A549 (cell line): ENCODE results near the gene GPS2. TPM values are rescaled to one million over a fixed set of nuclear protein-coding genes. Genes with fewer than 3 reads are reported as not detected.

Experiments used
- ATAC-seq, 2 experiments: fragments of 200-7000 bp in 1 of 2; fragments of >200 bp in 1 of 2; cut with Nextera tagmentation in 1 of 2; cut with Tn5 transposase in 1 of 2; 3 replicates each; pipeline versions ENCODE4 v1.8.0 to v1.9.1; 2018 to 2020; ENCODE audit warnings: mild to moderate bottlenecking in 1 of 2, moderate library complexity in 1 of 2
- CTCF ChIA-PET: fragments of 300-600 bp; sonication (Branson Sonifier 250); formaldehyde crosslinking; extraction: SDS; loops from one replicate; lab custom pipeline; 2021; ENCODE audit warnings: antibody characterized with exemption, inconsistent platforms; lab: Yijun Ruan, JAX
- POLR2A ChIA-PET: fragments of 350-600 bp; formaldehyde crosslinking; extraction: SDS; loops from one replicate; lab custom pipeline; 2021; ENCODE audit warnings: antibody characterized with exemption, inconsistent platforms; lab: Yijun Ruan, JAX
- DNase-seq, 2 experiments: peaks; one replicate each; pipeline versions ENCODE4 v3.0.0 to v3.0.0-alpha.2; 2011 to 2016; ENCODE audit warnings: low read depth in 1 of 2, low spot score in 1 of 2
- FAIRE-seq: peaks from 2 replicates; lab custom pipeline; 2011; peaks lifted over from hg19 to GRCh38; lab: Jason Lieb, UNC
- H3K27ac ChIP-seq, 2 experiments: fragments of >200 bp; sonication (Bioruptor Twin); formaldehyde crosslinking; 3 replicates each; pipeline ENCODE4 v1.5.1; 2016 to 2017
- H3K4me1 ChIP-seq: fragments of >200 bp; sonication (Bioruptor Twin); formaldehyde crosslinking; 3 replicates; pipeline ENCODE4 v1.6.1; 2016
- H3K4me2 ChIP-seq: fragments of >200 bp; sonication (Bioruptor Twin); formaldehyde crosslinking; 3 replicates; pipeline ENCODE4 v1.6.1; 2016
- H3K4me3 ChIP-seq: fragments of >200 bp; sonication (Bioruptor Twin); formaldehyde crosslinking; 3 replicates; pipeline ENCODE4 v1.5.1; 2016
- H3K9me3 ChIP-seq: fragments of >200 bp; sonication (Bioruptor Twin); formaldehyde crosslinking; 3 replicates; pipeline ENCODE4 v1.6.1; 2016
- BHLHE40 ChIP-seq: IDR thresholded peaks from 2 replicates; pipeline ENCODE4 v1.6.1; 2012; ENCODE audit warnings: low read depth, low read length, inconsistent platforms
- CHD2 ChIP-seq: fragments of 150-350 bp; IDR thresholded peaks from 2 replicates; pipeline ENCODE4 v1.6.1; 2014; ENCODE audit warnings: low read length; ENCODE audit not compliant: partially characterized antibody
- CHD4 ChIP-seq: fragments of 200-600 bp; sonication (generic); IDR thresholded peaks from 2 replicates; pipeline ENCODE4 v1.6.1; 2016; ENCODE audit warnings: antibody characterized with exemption, mild to moderate bottlenecking, borderline replicate concordance
- EHF ChIP-seq: fragments of 250-450 bp; sonication (Bioruptor Pico); IDR thresholded peaks from 2 replicates; pipeline ENCODE4 v1.5.0; 2020; ENCODE audit warnings: mild to moderate bottlenecking
- EHMT2 ChIP-seq: fragments of 200-600 bp; sonication (generic); IDR thresholded peaks from 2 replicates; pipeline ENCODE4 v1.6.1; 2016; ENCODE audit warnings: antibody characterized with exemption, low read depth, mild to moderate bottlenecking, moderate library complexity
- EP300 ChIP-seq, 2 experiments: fragments of >200 bp; sonication (Bioruptor Twin); formaldehyde crosslinking; IDR thresholded peaks; 2 replicates in 1 of 2; 3 replicates in 1 of 2; pipeline ENCODE4 v1.6.1; 2016 to 2017
- FOSL2 ChIP-seq, 2 experiments: fragments of 450-650 bp in 1 of 2; fragments of >200 bp in 1 of 2; sonication (Bioruptor Twin) in 1 of 2; formaldehyde crosslinking; IDR thresholded peaks; 2 replicates each; pipeline versions ENCODE4 v1.5.0 to v1.6.1; 2016 to 2020; ENCODE audit warnings: mild to moderate bottlenecking in 1 of 2, moderate library complexity in 1 of 2
- FOXS1 ChIP-seq: fragments of 250-450 bp; sonication (Bioruptor Pico); IDR thresholded peaks from 2 replicates; pipeline ENCODE4 v1.5.0; 2020; ENCODE audit warnings: mild to moderate bottlenecking, moderate library complexity
- HEYL ChIP-seq: fragments of 250-450 bp; sonication (Bioruptor Pico); IDR thresholded peaks from 2 replicates; pipeline ENCODE4 v1.8.0; 2021; ENCODE audit warnings: mild to moderate bottlenecking, moderate library complexity
- HOXB13 ChIP-seq: fragments of 250-450 bp; sonication (Bioruptor Pico); IDR thresholded peaks from 2 replicates; pipeline ENCODE4 v1.5.0; 2020; ENCODE audit warnings: low read depth, mild to moderate bottlenecking, moderate library complexity
- JUN ChIP-seq, 2 experiments: fragments of >200 bp; sonication (Bioruptor Twin); formaldehyde crosslinking; IDR thresholded peaks; 2 replicates in 1 of 2; 3 replicates in 1 of 2; pipeline ENCODE4 v1.6.1; 2016 to 2017
- JUNB ChIP-seq: fragments of >200 bp; sonication (Bioruptor Twin); formaldehyde crosslinking; IDR thresholded peaks from 2 replicates; pipeline ENCODE4 v1.6.1; 2016
- KDM1A ChIP-seq: fragments of 200-600 bp; sonication (generic); IDR thresholded peaks from 2 replicates; pipeline ENCODE4 v1.6.1; 2016; ENCODE audit warnings: low read depth, mild to moderate bottlenecking
- MAFK ChIP-seq: fragments of 450-650 bp; IDR thresholded peaks from 2 replicates; pipeline ENCODE4 v1.6.1; 2014; ENCODE audit not compliant: partially characterized antibody
- NPAS2 ChIP-seq: fragments of 250-450 bp; sonication (Bioruptor Pico); IDR thresholded peaks from 2 replicates; pipeline ENCODE4 v1.8.0; 2022; ENCODE audit warnings: mild to moderate bottlenecking, moderate library complexity, borderline replicate concordance
- NR3C1 ChIP-seq: fragments of >200 bp; sonication (Bioruptor Twin); formaldehyde crosslinking; IDR thresholded peaks from 3 replicates; pipeline ENCODE4 v1.6.1; 2017
- POLR2AphosphoS2 ChIP-seq: conservative IDR thresholded peaks from 2 replicates; pipeline ENCODE4 v1.6.1; 2012; ENCODE audit warnings: low read length, improper control_type of control experiment, inconsistent platforms
- RNF2 ChIP-seq: fragments of 200-600 bp; sonication (generic); IDR thresholded peaks from 2 replicates; pipeline ENCODE4 v1.6.1; 2016; ENCODE audit warnings: low read depth, mild to moderate bottlenecking, antibody characterized with exemption, moderate library complexity, borderline replicate concordance
- TFCP2L1 ChIP-seq: fragments of 250-450 bp; sonication (Bioruptor Pico); IDR thresholded peaks from 2 replicates; pipeline ENCODE4 v1.5.0; 2021; ENCODE audit warnings: mild to moderate bottlenecking
- WGBS: methylation state at CpG from one replicate; pipeline ENCODE4 v1.1.6; 2017; ENCODE audit errors: missing lambda C conversion rate; 5-methylcytosine and 5-hydroxymethylcytosine counted together
- polyA plus RNA-seq, 4 experiments: library from polyadenylated mRNA; depleted of rRNA in 3 of 4; stranded (reverse); fragments of >200 nt; fragmentation: RNase III in 1 of 4; extraction: RNeasy Plus Mini Kit Qiagen cat#74134 plus additional on column Dnase treatment in 1 of 4; gene quantifications; 2 replicates in 3 of 4; 3 replicates in 1 of 4; pipeline ENCODE4 v1.2.3, GENCODE V29; 2011 to 2017
- TF ChIP-seq, protein P1 (sequence below): IDR thresholded peaks from 2 replicates; pipeline ENCODE4 v1.6.1; 2012
- TF ChIP-seq, protein P2 (sequence below): fragments of 250-450 bp; sonication (Bioruptor Pico); IDR thresholded peaks from 2 replicates; pipeline ENCODE4 v1.5.0; 2021; ENCODE audit warnings: mild to moderate bottlenecking, moderate library complexity, borderline replicate concordance
- TF ChIP-seq, protein P3 (sequence below): fragments of >200 bp; sonication (Bioruptor Twin); formaldehyde crosslinking; IDR thresholded peaks from 3 replicates; pipeline ENCODE4 v1.5.1; 2016
- TF ChIP-seq, protein P4 (sequence below): fragments of 250-450 bp; sonication (Bioruptor Pico); IDR thresholded peaks from 2 replicates; pipeline ENCODE4 v1.5.0; 2020; ENCODE audit warnings: low read depth, mild to moderate bottlenecking, moderate library complexity

Gene GPS2
- polyA plus RNA-seq, 2 of the 4 experiments (the other 2 are of a cell fraction): 61.7 to 158 TPM

DNA sequence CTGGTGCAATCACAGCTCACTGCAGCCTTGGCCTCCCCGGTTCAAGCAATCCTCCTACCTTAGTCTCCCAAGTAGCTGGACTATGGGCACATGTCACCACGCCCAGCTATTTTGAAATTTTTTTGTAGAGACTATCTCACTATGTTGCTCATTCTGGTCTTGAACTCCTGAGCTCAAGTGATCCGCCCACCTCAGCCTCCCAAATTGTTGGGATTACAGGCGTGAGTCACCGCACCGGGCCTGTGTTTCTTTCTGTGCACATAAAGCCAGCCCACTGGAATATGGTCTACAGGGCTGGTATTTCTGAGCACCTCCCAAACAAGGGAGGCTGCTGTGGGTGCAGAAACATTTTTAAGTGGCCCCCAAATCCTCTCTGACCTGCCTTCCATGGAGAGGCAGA is 48.2 kb upstream of the GPS2 start:
- peak in 1 of 2 experiments; percentile 52 for DNase-seq
- TF ChIP-seq FOSL2 (IDR thresholded peaks at IDR 0.05) (no peak), FOSL2 (CRISPR knock-in tag; IDR thresholded peaks at IDR 0.05) (peak; percentile 41; the same call in 1 of the 2 replicates), CHD2 (no peak)
- no peak for FAIRE-seq
- ATAC-seq: peak; percentile 45 to 69; a peak in 4 of 6 replicates
- WGBS: 56% methylated on average over 6 of the region's 6 CpGs
- Histone ChIP-seq H3K4me2 (no peak overlapping the region), H3K4me3 (no peak overlapping the region), H3K4me1 (peaks cover 7% of the 10 kb centered on the region; the same call in 2 of the 3 replicates), H3K27ac (no peak overlapping the region), H3K9me3 (no peaks in the 10 kb centered on the region)
- CTCF ChIA-PET: interaction anchor here (0.8 to 3.6 kb wide), 4 partner anchors 10 to 197 kb away, joined by 3 to 19 read pairs (median 18); partner anchors contain the start of gene KCTD11
- POLR2A ChIA-PET: no interaction called here

DNA sequence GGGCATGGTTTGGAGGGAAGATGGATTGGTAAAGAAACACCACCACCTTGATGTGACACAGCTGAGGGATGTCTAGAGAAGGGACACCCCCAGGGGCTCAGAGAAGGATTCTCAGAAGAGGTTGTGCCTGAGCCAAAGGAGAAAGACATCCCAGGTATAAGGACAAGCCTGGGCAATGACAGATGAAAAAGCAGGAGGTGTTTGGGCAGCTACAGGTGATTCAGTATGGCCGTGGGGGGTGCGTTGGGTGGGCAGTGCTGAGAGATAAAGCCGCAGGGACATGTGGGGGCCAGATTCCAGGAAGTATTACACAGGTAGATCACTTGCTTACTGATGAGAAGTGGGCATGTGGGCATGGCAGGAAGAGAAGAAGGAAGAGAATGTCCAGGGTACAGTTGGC is 46.7 kb upstream of the GPS2 start:
- no peak for TF ChIP-seq FOSL2 (IDR thresholded peaks at IDR 0.05)
- no peak for TF ChIP-seq FOSL2 (CRISPR knock-in tag; IDR thresholded peaks at IDR 0.05)
- TF ChIP-seq, protein P1, sequence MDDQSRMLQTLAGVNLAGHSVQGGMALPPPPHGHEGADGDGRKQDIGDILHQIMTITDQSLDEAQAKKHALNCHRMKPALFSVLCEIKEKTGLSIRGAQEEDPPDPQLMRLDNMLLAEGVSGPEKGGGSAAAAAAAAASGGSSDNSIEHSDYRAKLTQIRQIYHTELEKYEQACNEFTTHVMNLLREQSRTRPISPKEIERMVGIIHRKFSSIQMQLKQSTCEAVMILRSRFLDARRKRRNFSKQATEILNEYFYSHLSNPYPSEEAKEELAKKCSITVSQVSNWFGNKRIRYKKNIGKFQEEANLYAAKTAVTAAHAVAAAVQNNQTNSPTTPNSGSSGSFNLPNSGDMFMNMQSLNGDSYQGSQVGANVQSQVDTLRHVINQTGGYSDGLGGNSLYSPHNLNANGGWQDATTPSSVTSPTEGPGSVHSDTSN: no peak
- TF ChIP-seq TFCP2L1 (CRISPR knock-in tag): no peak
- no peak for TF ChIP-seq BHLHE40
- TF ChIP-seq FOXS1 (CRISPR knock-in tag): no peak
- TF ChIP-seq, protein P2, sequence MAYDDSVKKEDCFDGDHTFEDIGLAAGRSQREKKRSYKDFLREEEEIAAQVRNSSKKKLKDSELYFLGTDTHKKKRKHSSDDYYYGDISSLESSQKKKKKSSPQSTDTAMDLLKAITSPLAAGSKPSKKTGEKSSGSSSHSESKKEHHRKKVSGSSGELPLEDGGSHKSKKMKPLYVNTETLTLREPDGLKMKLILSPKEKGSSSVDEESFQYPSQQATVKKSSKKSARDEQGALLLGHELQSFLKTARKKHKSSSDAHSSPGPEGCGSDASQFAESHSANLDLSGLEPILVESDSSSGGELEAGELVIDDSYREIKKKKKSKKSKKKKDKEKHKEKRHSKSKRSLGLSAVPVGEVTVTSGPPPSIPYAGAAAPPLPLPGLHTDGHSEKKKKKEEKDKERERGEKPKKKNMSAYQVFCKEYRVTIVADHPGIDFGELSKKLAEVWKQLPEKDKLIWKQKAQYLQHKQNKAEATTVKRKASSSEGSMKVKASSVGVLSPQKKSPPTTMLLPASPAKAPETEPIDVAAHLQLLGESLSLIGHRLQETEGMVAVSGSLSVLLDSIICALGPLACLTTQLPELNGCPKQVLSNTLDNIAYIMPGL (CRISPR knock-in tag): no peak
- no peak for TF ChIP-seq JUN (IDR thresholded peaks at IDR 0.05)
- TF ChIP-seq EP300 (IDR thresholded peaks at IDR 0.05): no peak
- no peak for TF ChIP-seq HEYL (CRISPR knock-in tag)
- no peak for TF ChIP-seq EHF (CRISPR knock-in tag)
- no peak for TF ChIP-seq HOXB13 (CRISPR knock-in tag)
- no peak for TF ChIP-seq NPAS2 (CRISPR knock-in tag)
- TF ChIP-seq, protein P3, sequence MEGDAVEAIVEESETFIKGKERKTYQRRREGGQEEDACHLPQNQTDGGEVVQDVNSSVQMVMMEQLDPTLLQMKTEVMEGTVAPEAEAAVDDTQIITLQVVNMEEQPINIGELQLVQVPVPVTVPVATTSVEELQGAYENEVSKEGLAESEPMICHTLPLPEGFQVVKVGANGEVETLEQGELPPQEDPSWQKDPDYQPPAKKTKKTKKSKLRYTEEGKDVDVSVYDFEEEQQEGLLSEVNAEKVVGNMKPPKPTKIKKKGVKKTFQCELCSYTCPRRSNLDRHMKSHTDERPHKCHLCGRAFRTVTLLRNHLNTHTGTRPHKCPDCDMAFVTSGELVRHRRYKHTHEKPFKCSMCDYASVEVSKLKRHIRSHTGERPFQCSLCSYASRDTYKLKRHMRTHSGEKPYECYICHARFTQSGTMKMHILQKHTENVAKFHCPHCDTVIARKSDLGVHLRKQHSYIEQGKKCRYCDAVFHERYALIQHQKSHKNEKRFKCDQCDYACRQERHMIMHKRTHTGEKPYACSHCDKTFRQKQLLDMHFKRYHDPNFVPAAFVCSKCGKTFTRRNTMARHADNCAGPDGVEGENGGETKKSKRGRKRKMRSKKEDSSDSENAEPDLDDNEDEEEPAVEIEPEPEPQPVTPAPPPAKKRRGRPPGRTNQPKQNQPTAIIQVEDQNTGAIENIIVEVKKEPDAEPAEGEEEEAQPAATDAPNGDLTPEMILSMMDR: no peak
- TF ChIP-seq CHD4: no peak
- TF ChIP-seq, all 56 proteins: peak for 0
- Histone ChIP-seq H3K27ac (no peak overlapping the region), H3K4me2 (no peak overlapping the region), H3K4me3 (no peak overlapping the region), H3K9me3 (no peaks in the 10 kb centered on the region), H3K4me1 (peaks cover 7% of the 10 kb centered on the region; the same call in 2 of the 3 replicates)
- ChIA-PET POLR2A (no interaction called here), CTCF (interaction anchor here (0.7 to 3.6 kb wide), 12 partner anchors 9 to 1805 kb away, joined by 3 to 19 read pairs (median 3); partner anchors contain the start of gene KCTD11)
- WGBS: 35% methylated on average over 3 of the region's 3 CpGs
- no peak for ATAC-seq
- no peak for DNase-seq
- no peak for FAIRE-seq

DNA sequence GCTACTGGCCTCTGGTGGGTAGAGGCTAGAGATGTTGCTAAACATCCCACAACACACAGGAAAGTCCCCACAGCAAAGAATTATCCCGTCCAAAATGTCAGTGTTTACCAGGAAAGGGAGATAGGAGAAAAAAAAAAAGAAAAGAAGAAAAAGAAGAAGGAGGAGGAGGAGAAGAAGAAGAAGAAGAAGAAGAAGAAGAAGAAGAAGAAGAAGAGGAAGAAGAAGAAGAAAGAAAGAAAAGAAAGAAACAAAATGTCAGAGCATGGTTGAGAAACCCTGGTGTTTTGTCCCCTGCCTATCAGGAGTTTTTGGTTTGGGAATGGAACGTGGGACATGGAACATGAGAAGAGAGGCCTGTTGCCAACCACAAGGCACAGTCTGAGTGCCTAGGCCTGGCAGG is 42.2 kb upstream of the GPS2 start:
- no peak overlapping the region for H3K4me2 ChIP-seq
- no peak overlapping the region for H3K4me3 ChIP-seq
- ChIA-PET CTCF (interaction anchor here (1.2 to 6.6 kb wide), 11 partner anchors 13 to 244 kb away, joined by 4 to 232 read pairs (median 14); partner anchors contain the start of genes FGF11, NLGN2, PLSCR3 and SENP3), POLR2A (no interaction called here)
- FAIRE-seq (no peak), DNase-seq (no peak), ATAC-seq (no peak)
- TF ChIP-seq, protein P4, sequence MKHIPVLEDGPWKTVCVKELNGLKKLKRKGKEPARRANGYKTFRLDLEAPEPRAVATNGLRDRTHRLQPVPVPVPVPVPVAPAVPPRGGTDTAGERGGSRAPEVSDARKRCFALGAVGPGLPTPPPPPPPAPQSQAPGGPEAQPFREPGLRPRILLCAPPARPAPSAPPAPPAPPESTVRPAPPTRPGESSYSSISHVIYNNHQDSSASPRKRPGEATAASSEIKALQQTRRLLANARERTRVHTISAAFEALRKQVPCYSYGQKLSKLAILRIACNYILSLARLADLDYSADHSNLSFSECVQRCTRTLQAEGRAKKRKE (CRISPR knock-in tag): no peak
- TF ChIP-seq JUNB: no peak
- no peak for TF ChIP-seq POLR2AphosphoS2
- TF ChIP-seq RNF2: no peak
- TF ChIP-seq NR3C1: no peak
- TF ChIP-seq, protein P1: no peak
- TF ChIP-seq MAFK: no peak
- no peak for TF ChIP-seq KDM1A
- no peak for TF ChIP-seq EHMT2
- no peaks in the 10 kb centered on the region for H3K9me3 ChIP-seq
- 82% methylated on average over 2 of the region's 2 CpGs for WGBS
- no peak overlapping the region for H3K27ac ChIP-seq
- H3K4me1 ChIP-seq: peaks cover 37% of the 10 kb centered on the region
